ENCODE results near the gene CCR7. TPM values are rescaled to one million over a fixed set of nuclear protein-coding genes. Genes with fewer than 3 reads are reported as not detected.

Gene CCR7
- total and polyA plus RNA-seq, 2 of the 13 experiments (the other 11 are each of a cell fraction or from before 2014, with no cell fraction given): 0.04 to 0.53 TPM

GRCh38 chr17:40548982-40549685 lies 16.1 kb downstream of the CCR7 start (continued):
- TF ChIP-seq, protein P1, sequence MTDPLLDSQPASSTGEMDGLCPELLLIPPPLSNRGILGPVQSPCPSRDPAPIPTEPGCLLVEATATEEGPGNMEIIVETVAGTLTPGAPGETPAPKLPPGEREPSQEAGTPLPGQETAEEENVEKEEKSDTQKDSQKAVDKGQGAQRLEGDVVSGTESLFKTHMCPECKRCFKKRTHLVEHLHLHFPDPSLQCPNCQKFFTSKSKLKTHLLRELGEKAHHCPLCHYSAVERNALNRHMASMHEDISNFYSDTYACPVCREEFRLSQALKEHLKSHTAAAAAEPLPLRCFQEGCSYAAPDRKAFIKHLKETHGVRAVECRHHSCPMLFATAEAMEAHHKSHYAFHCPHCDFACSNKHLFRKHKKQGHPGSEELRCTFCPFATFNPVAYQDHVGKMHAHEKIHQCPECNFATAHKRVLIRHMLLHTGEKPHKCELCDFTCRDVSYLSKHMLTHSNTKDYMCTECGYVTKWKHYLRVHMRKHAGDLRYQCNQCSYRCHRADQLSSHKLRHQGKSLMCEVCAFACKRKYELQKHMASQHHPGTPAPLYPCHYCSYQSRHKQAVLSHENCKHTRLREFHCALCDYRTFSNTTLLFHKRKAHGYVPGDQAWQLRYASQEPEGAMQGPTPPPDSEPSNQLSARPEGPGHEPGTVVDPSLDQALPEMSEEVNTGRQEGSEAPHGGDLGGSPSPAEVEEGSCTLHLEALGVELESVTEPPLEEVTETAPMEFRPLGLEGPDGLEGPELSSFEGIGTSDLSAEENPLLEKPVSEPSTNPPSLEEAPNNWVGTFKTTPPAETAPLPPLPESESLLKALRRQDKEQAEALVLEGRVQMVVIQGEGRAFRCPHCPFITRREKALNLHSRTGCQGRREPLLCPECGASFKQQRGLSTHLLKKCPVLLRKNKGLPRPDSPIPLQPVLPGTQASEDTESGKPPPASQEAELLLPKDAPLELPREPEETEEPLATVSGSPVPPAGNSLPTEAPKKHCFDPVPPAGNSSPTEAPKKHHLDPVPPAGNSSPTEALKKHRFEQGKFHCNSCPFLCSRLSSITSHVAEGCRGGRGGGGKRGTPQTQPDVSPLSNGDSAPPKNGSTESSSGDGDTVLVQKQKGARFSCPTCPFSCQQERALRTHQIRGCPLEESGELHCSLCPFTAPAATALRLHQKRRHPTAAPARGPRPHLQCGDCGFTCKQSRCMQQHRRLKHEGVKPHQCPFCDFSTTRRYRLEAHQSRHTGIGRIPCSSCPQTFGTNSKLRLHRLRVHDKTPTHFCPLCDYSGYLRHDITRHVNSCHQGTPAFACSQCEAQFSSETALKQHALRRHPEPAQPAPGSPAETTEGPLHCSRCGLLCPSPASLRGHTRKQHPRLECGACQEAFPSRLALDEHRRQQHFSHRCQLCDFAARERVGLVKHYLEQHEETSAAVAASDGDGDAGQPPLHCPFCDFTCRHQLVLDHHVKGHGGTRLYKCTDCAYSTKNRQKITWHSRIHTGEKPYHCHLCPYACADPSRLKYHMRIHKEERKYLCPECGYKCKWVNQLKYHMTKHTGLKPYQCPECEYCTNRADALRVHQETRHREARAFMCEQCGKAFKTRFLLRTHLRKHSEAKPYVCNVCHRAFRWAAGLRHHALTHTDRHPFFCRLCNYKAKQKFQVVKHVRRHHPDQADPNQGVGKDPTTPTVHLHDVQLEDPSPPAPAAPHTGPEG (CRISPR knock-in tag; IDR thresholded peaks at IDR 0.05): no peak
- TF ChIP-seq ATF7 (IDR thresholded peaks at IDR 0.05): peak; percentile 88
- TF ChIP-seq ATF7 (CRISPR knock-in tag; IDR thresholded peaks at IDR 0.05): peak; percentile 93
- peak; percentile 92 for TF ChIP-seq PITX1 (CRISPR knock-in tag; IDR thresholded peaks at IDR 0.05)
- peak; percentile 94 for TF ChIP-seq MYPOP (CRISPR knock-in tag; IDR thresholded peaks at IDR 0.05)
- no peak for TF ChIP-seq SIN3B (IDR thresholded peaks at IDR 0.05; ENCODE audit: low read length)
- no peak for TF ChIP-seq SKI (IDR thresholded peaks at IDR 0.05; ENCODE audit: partially characterized antibody)
- peak; percentile 93 for TF ChIP-seq CBX5 (CRISPR knock-in tag; IDR thresholded peaks at IDR 0.05; ENCODE audit: borderline replicate concordance)
- TF ChIP-seq, protein P2, sequence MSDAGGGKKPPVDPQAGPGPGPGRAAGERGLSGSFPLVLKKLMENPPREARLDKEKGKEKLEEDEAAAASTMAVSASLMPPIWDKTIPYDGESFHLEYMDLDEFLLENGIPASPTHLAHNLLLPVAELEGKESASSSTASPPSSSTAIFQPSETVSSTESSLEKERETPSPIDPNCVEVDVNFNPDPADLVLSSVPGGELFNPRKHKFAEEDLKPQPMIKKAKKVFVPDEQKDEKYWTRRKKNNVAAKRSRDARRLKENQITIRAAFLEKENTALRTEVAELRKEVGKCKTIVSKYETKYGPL (CRISPR knock-in tag; IDR thresholded peaks at IDR 0.05): peak; percentile 68; the same call in 1 of the 2 replicates
- TF ChIP-seq, protein P3, sequence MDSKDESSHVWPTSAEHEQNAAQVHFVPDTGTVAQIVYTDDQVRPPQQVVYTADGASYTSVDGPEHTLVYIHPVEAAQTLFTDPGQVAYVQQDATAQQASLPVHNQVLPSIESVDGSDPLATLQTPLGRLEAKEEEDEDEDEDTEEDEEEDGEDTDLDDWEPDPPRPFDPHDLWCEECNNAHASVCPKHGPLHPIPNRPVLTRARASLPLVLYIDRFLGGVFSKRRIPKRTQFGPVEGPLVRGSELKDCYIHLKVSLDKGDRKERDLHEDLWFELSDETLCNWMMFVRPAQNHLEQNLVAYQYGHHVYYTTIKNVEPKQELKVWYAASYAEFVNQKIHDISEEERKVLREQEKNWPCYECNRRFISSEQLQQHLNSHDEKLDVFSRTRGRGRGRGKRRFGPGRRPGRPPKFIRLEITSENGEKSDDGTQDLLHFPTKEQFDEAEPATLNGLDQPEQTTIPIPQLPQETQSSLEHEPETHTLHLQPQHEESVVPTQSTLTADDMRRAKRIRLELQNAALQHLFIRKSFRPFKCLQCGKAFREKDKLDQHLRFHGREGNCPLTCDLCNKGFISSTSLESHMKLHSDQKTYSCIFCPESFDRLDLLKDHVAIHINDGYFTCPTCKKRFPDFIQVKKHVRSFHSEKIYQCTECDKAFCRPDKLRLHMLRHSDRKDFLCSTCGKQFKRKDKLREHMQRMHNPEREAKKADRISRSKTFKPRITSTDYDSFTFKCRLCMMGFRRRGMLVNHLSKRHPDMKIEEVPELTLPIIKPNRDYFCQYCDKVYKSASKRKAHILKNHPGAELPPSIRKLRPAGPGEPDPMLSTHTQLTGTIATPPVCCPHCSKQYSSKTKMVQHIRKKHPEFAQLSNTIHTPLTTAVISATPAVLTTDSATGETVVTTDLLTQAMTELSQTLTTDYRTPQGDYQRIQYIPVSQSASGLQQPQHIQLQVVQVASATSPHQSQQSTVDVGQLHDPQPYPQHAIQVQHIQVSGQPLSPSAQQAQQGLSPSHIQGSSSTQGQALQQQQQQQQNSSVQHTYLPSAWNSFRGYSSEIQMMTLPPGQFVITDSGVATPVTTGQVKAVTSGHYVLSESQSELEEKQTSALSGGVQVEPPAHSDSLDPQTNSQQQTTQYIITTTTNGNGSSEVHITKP (CRISPR knock-in tag; IDR thresholded peaks at IDR 0.05; ENCODE audit: low read depth): peak; percentile 75; the same call in 1 of the 2 replicates
- TF ChIP-seq HOXA7 (CRISPR knock-in tag; IDR thresholded peaks at IDR 0.05): no peak
- TF ChIP-seq, protein P4, sequence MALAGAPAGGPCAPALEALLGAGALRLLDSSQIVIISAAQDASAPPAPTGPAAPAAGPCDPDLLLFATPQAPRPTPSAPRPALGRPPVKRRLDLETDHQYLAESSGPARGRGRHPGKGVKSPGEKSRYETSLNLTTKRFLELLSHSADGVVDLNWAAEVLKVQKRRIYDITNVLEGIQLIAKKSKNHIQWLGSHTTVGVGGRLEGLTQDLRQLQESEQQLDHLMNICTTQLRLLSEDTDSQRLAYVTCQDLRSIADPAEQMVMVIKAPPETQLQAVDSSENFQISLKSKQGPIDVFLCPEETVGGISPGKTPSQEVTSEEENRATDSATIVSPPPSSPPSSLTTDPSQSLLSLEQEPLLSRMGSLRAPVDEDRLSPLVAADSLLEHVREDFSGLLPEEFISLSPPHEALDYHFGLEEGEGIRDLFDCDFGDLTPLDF (CRISPR knock-in tag; IDR thresholded peaks at IDR 0.05): no peak
- no peak for TF ChIP-seq ZNF354B (CRISPR knock-in tag; IDR thresholded peaks at IDR 0.05)
- no peak for TF ChIP-seq CENPBD1 (CRISPR knock-in tag; IDR thresholded peaks at IDR 0.05; ENCODE audit: borderline replicate concordance, low read depth)
